ENCODE results near the gene RAB11FIP3. TPM values are rescaled to one million over a fixed set of nuclear protein-coding genes. Genes with fewer than 3 reads are reported as not detected.
"Not testable (repeated sequence)": the region's sequence is repeated elsewhere in the genome, so short reads cannot be mapped to it uniquely, and the experiment has no call there.

The RAB11FIP3 gene
- total RNA-seq, 1 donor from 2014 or later = 17.2 TPM

DNA sequence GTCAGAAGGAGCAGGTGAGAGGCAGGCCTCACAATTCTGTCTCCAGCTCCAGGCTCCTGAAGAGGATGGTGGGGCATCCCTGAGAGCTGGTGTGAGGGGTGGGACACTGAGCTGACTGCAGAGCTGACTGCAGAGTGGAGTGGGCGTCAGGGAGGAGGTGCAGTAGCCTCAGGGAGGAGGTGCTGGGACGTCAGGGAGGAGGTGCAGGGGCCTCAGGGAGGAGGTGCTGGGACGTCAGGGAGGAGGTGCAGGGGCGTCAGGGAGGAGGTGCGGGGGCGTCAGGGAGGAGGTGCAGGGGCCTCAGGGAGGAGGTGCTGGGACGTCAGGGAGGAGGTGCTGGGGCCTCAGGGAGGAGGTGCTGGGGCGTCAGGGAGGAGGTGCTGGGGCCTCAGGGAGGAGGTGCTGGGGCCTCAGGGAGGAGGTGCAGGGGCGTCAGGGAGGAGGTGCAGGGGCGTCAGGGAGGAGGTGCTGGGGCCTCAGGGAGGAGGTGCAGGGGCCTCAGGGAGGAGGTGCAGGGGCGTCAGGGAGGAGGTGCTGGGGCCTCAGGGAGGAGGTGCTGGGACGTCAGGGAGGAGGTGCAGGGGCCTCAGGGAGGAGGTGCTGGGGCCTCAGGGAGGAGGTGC is 41.9 kb downstream of the RAB11FIP3 start:
- DNase-seq = not testable (repeated sequence)

DNA sequence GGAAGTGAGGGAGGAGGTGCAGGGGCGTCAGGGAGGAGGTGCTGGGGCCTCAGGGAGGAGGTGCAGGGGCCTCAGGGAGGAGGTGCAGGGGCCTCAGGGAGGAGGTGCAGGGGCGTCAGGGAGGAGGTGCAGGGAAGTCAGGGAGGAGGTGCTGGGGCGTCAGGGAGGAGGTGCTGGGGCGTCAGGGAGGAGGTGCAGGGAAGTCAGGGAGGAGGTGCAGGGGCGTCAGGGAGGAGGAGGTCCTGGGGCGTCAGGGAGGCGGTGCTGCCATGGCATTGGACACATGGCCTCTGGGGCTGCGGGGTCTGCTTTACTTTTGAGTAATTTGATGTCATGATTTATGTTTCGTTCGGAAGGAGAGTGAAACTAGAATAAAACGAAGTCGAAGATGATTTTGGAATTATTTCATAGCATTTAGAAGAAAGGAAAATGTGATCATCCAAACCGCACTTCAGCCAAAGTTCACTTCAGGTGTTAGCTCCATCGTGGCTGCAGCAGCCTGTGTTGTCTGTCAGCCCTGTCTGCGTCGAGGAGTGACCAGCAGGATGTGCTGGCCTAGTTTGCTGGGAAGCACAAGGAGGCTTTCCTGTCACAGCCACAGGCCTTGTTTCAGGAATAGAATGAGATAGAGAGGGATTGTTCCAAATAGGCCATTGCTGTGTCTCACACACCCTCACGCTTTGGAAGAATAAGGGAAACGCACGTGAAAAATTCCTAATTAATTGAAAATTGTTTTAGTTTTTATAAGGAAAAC is 42.8 kb downstream of the RAB11FIP3 start:
- DNase-seq = no peak

DNA sequence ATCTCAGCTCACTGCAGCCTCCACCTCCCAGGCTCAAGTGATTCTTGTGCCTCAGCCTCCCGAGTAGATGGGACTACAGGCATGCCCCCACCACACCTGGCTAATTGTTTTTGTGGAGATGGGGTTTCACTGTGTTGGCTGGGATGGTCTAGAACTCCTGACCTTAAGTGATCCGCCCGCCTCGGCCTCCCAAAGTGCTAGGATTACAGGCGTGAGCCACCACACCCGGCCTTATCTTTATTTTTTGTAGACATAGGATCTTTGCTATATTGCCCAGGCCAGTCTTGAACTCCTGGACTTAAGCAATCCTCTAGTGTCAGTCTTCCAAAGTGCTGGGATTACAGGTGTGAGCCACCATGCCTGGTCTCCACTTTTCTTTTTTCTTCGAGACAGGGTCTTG is 44.0 kb downstream of the RAB11FIP3 start:
- DNase-seq = not testable (repeated sequence)

DNA sequence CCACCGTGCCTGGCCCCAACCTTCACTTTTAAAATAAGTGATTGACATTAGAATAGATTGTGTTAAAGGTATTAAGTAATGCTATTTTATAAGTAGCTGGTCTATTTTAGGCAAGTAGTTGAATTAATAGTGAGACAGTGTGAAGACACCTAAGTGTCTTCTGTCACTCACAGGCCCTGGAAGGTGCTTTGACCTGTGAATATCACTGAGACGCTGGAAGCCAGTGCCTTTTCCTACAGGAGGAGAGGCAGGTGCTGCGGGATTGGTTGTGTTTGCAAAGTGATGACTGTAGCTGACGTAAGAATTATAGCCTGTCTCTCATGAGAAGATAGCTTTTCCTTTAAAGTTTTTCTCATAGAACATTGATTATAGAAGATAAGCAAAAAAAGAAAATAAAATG is 45.0 kb downstream of the RAB11FIP3 start:
- DNase-seq = no peak

DNA sequence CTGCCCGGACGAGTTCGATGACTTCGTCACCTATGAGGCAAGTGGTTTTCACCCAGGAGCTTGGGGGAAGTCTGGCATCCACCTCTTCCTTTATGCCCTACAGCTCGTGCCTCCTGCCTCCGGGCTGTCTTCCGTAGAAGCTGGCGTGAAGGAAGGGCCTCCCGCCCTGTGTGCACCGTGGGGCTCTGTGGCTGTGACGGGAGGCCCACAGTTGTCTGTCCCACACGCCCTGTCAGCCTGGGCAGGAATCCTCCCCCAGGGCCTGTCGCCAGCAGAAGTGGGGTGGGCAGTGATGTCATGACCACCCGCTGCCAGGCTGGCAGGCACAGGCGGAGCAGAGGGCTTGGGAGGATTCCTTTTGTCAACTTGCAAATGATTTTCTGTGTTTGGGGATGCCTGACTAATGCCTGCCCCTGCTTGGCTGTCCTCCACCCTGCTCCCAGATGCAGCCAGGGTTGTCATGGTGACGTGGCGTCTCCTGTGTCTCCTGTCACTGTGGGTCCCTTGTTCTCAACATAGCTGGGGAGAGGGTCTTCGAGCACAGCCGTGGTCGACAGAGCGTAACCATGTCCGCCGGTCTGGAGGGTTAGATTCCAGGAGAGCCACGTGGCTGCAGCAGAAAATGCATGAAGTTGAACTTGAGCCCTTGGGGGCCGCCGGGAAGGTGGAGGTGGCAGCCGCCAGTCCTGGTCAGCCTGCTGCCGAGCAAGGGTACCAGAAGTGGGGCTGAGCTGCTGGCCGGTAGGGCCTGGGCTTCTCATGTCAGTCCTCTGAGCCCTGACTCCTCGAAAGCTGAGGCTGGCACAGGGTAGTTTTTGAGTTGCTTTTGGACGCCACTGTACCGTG is 46.1 kb downstream of the RAB11FIP3 start:
- peak; percentile 25 for DNase-seq

- no peak for DNase-seq
Observed at GRCh38 chr16:472199-472504, 46.7 kb downstream of the RAB11FIP3 start.

DNA sequence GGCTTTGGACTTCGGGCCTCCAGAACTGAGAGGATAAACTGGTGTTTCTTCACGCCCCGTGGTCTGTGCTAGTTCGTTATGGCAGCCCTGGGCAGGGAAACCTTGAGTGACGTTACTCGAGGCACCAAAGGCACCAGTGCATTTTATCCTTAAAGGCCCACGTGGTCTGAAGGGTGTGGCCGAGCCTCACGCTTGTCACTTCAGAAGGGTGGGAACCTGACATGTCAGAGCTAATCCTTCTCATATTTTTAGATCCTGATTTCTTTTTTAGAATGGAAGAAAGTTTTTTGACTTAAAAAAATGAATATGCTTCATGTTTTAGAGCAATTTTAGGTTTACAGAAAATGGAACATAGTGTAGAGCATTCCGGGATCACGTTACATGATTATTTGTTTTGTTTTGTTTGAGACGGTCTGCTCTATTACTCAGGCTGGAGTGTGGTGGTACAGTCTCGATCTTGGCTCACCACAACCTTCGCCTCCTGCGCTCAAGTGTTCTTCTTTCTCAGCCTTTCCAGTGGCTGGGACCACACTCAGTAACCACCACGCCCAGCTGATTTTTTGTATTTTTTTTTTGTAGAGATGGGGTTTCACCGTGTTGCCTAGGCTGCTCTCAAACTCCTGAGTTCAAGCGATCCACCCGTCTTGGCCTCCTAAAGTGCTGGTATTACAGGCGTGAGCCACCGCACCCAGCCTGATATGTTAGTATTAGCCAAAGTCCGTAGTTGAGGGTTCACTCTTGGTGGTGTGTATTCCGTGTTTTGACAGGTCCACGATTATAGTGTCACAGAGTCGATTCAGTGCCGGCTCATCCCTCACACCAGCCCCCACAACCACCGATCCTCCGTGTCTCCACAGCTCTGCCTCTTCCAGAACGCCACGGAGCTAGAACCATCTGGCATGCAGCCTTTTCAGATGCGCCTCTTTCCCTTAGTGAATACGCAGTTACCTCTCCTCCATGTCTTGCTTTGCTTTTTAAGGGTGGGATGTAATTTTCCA is 47.9 kb downstream of the RAB11FIP3 start:
- DNase-seq = no peak

DNA sequence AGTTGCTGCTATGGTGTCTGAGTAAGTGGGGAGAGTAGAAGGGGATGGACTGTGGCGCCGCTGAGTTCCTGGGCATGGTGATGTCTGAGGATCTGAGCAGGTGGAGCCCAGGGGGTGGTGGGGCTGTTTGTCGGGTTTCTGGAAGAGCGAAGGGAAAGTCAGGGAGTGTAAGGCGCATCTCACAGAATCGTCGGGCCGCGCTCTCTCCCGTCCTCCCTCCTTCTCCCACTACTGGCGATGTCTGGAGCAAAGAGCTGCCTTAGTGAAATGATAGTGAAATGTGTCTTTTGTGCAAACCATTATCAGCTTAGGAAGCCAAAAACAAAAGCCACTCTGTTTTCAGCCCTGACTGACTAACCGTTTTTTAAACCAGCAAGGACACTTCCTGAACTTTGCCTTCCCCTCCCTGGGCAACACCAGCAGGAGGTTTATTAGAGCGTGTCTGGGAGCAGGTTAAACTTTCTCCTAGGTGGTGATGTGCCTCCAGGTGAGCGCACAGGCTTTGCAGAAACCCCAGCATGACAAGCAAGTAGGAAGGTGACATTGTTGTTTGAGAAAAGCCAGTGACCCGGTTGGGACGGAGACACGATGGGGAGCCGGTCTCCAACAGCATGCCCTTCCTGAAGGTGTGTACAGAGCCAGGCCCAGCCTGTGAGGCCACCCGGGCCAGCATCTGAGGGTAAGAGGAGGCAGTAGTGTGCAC is 49.1 kb downstream of the RAB11FIP3 start:
- no peak for DNase-seq

GRCh38 chr16:476039-476438 is 50.6 kb downstream of the RAB11FIP3 start:
- no peak for DNase-seq

GRCh38 chr16:477301-478157 is 52.1 kb downstream of the RAB11FIP3 start:
- no peak for DNase-seq

DNA sequence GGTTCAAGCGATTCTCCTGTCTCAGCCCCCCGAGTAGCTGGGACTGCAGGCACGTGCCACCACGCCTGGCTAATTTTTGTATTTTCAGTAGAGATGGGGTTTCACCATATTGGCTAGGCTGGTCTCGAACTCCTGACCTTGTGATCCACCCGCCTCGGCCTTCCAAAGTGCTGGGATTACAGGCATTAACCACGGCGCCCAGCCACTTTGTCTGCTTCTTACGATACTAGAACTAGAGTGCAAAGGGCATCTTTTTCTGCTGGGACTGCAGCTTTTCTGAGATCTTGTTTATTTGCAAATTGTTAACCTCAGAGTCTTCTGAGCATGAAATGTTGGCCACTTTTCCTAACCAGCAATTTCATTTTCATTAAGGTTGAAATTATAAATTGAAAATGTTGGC is 52.8 kb downstream of the RAB11FIP3 start:
- not testable (repeated sequence) for DNase-seq

DNA sequence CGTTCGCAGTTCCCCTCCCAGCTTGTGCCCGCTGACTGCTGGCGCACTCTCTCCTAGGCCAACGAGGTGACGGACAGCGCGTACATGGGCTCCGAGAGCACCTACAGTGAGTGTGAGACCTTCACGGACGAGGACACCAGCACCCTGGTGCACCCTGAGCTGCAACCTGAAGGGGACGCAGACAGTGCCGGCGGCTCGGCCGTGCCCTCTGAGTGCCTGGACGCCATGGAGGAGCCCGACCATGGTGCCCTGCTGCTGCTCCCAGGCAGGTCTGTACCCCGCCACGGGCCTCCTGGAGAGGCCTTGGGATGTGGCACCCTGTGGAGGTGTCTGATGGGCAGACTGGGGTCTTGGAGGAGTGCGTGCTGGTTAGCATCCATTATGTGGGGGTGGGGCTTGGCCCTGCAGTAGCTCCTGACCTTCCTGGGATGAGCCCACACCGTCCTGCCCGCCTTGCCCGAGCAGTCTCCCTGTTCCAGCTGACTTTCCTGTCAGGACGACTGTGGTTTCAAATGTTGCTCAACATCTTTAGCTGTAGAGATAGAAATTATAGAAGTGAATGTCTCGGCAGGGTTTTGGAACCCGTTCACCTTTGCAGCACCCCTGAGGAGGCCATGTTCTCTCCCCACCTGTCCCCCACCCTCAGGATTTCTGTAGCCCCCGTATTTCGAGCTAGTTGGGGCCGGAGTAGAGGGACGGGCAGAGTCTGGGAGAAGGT is 57.2 kb downstream of the RAB11FIP3 start:
- DNase-seq = no peak

- no peak for DNase-seq
Observed at GRCh38 chr16:483341-484075, 58.1 kb downstream of the RAB11FIP3 start.

- DNase-seq = no peak
Observed at GRCh38 chr16:489606-490005, 64.2 kb downstream of the RAB11FIP3 start.

DNA sequence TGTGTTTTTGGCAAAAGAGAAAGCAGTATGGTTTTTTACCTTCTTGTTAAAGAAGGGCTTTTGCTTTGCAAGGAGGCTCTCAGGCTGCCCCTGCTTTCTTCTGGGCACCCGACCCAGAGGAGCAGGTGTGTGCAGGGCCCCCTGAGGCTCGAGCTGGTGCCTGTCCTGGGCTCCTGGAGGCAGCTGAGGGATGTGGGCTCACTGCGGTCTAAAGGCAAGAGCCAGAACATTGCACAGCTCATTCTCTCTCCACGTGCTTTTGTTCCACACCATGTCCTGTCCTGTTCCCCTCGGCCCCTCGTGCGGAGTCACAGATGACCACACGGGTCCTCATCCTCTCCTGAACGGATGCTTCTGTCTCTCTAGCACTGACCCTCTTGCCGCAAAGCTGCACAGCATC is 65.3 kb downstream of the RAB11FIP3 start:
- DNase-seq = no peak

DNA sequence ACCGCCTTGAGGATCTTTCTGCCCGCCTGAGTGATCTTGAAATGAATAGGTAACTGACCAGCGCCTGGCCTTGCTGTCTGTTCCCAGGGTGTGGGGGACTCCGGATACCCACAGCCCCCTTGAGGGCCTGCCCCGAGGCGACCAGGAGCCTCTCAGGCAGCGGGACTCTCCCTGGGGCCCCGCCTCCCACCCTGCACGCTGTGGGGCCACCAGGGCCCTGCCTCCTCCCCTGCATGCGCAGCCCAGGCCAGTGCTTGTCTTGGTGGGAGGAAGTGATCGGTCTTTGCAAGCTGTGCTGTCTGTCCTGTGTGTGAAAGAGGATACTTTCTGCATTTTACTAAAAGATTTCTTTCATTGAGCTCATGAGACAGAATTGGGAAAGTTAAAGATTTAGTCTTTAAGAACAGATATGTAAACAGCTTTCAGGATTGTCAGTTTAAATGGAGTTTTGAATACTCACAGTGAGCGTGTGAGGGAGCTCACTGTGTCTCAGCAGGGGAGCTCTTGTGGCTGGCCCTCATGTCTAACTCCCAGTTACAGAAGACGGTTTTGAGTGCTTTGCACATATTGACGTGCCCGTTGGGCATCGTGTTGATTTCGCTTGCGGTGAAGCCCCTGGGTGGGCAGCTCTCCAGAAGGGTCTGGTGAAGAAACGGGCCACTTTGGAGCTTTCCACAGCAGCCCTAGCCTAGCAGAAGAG is 65.9 kb downstream of the RAB11FIP3 start:
- DNase-seq = no peak

DNA sequence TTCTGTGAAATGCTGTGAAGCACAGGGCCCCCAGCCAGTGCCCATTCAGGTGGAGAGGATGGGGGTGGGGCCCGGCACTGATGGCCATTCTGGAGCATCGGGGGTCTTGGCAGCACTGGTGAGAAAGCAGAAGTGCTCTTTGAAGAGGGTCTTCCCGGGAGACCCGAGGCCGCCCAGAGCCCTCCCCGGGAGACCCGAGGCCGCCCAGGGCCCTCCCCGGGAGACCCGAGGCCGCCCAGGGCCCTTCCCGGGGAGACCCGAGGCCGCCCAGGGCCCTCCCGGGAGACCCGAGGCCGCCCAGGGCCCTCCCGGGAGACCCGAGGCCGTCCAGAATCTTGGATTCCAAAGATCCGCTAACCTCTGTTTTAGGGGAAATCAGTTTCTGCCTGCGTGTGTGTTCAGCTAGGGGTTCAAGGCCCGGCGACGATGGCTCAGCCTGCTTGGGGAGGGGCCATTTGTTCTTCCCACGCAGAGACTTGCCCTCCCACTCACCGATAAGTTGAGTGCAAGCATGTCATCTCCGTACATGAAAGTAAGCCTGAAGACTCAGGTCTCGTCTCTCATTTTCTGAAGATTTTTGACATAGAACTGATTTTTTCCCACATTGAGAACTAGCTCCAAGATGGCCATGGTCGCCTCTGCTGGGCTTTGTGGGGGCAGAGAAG is 66.9 kb downstream of the RAB11FIP3 start:
- DNase-seq = no peak

DNA sequence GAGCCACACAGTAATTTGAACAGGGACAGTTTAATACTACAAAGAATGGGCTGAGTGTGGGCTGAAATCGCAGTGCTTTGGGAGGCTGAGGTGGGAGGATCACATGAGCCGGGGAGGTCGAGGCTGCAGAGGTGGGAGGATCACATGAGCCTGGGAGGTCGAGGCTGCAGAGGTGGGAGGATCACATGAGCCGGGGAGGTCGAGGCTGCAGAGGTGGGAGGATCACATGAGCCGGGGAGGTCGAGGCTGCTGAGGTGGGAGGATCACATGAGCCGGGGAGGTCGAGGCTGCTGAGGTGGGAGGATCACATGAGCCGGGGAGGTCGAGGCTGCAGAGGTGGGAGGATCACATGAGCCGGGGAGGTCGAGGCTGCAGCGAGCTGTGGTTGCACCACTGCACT is 69.2 kb downstream of the RAB11FIP3 start:
- not testable (repeated sequence) for DNase-seq
